Gastroesophageal sphincter (tissue), 2 donors: Measurements from ENCODE around the gene PDLIM4.

Experiments used
- EP300 ChIP-seq: sonication (generic); formaldehyde crosslinking; IDR thresholded peaks from one replicate; pipeline ENCODE4 v1.6.1; 2017; ENCODE audit warnings: antibody characterized with exemption, mild to moderate bottlenecking
- POLR2A ChIP-seq, 2 donors: fragments of 450-650 bp; IDR thresholded peaks; one replicate each; pipeline ENCODE4 v1.6.1; 2017; ENCODE audit warnings: antibody characterized with exemption in 2 of 2, mild to moderate bottlenecking in 2 of 2, moderate library complexity in 1 of 2
- POLR2AphosphoS5 ChIP-seq: sonication (generic); formaldehyde crosslinking; IDR thresholded peaks from one replicate; pipeline ENCODE4 v1.6.1; 2017; ENCODE audit warnings: antibody characterized with exemption

GRCh38 chr5:132319975-132320374 lies 62.5 kb downstream of the PDLIM4 start:
- TF ChIP-seq POLR2A (IDR thresholded peaks at IDR 0.05) = no peak
- no peak for TF ChIP-seq EP300
- TF ChIP-seq POLR2AphosphoS5 = no peak
